ENCODE data around the gene TRMO. TPM values are rescaled to one million over a fixed set of nuclear protein-coding genes. Genes with fewer than 3 reads are reported as not detected.

Gene TRMO
- total RNA-seq, result 10 to 100 TPM; 16.7 to 30.9 (median 19.7) TPM

GRCh38 chr9:97921959-97922724 is at the start of gene TRMO:
Gene TRMO (minus strand): TSS chr9:97922500. CDS start chr9:97922493, 7 bp downstream.
- Histone ChIP-seq H3K4me1 (peaks cover 0 to 39% (median 7%) of the 10 kb centered on the region in 4 donors), H3K27me3 (peaks cover 0 to 4% of the 10 kb centered on the region in 2 donors), H3K4me3 (peak within 1 kb of the TSS; percentile 57 to 77 (median 66)), H3K36me3 (no peaks in the 10 kb centered on the region), H3K27ac (peak within 1 kb of the TSS; percentile 96 to 99 (median 97)), H3K9me3 (no peaks in the 10 kb centered on the region)
- peak; percentile 55 to 93 (median 83) for TF ChIP-seq CTCF (IDR thresholded peaks at IDR 0.05)
- peak; percentile 98 to 100 for TF ChIP-seq EP300 (IDR thresholded peaks at IDR 0.05)
- peak; percentile 88 to 90 for TF ChIP-seq POLR2A (IDR thresholded peaks at IDR 0.05)
- peak; percentile 97 to 99 for DNase-seq (ENCODE audit: low spot score in 2 of 2)
- WGBS, 2 donors, result 1% methylated on average over 21 to 53 of the region's 54 CpGs

GRCh38 chr9:97970165-97970564 is 47.9 kb upstream of the TRMO start:
- DNase-seq (ENCODE audit: low spot score in 2 of 2), result no peak
- Histone ChIP-seq H3K27me3 (peaks cover 0 to 18% of the 10 kb centered on the region in 2 donors), H3K27ac (no peak overlapping the region), H3K4me3 (no peak overlapping the region), H3K9me3 (peaks cover 0 to 2% (median 0%) of the 10 kb centered on the region in 4 donors), H3K4me1 (no peaks in the 10 kb centered on the region), H3K36me3 (no peaks in the 10 kb centered on the region)
- WGBS, 2 donors, result 39 to 44% methylated on average over 7 of the region's 7 CpGs
- TF ChIP-seq EP300 (IDR thresholded peaks at IDR 0.05), result no peak
- TF ChIP-seq POLR2A (IDR thresholded peaks at IDR 0.05), result no peak
- TF ChIP-seq CTCF (IDR thresholded peaks at IDR 0.05), result no peak

GRCh38 chr9:97969014-97969413 is 46.7 kb upstream of the TRMO start:
- 64 to 82% methylated on average over 2 of the region's 2 CpGs for WGBS, 2 donors
- H3K4me1 ChIP-seq, result no peaks in the 10 kb centered on the region
- TF ChIP-seq EP300 (IDR thresholded peaks at IDR 0.05) (no peak), CTCF (IDR thresholded peaks at IDR 0.05) (no peak), POLR2A (IDR thresholded peaks at IDR 0.05) (no peak)

GRCh38 chr9:97966493-97966892 is 44.2 kb upstream of the TRMO start:
- WGBS, 2 donors, result 13 to 26% methylated on average over 1 of the region's 1 CpG
- no peaks in the 10 kb centered on the region for H3K9me3 ChIP-seq
- H3K36me3 ChIP-seq, result no peaks in the 10 kb centered on the region
- H3K4me3 ChIP-seq, result no peak overlapping the region
- H3K4me1 ChIP-seq, result no peaks in the 10 kb centered on the region
- DNase-seq (ENCODE audit: low spot score in 2 of 2), result no peak
- TF ChIP-seq EP300 (IDR thresholded peaks at IDR 0.05), result no peak
- no peak for TF ChIP-seq CTCF (IDR thresholded peaks at IDR 0.05)
- no peak for TF ChIP-seq POLR2A (IDR thresholded peaks at IDR 0.05)
- peaks cover 0 to 18% of the 10 kb centered on the region in 2 donors for H3K27me3 ChIP-seq
- H3K27ac ChIP-seq, result no peak overlapping the region

More at GRCh38 chr9:97969014-97969413, 46.7 kb upstream of the TRMO start:
- H3K27ac ChIP-seq, result no peak overlapping the region
- no peak overlapping the region for H3K4me3 ChIP-seq
- H3K9me3 ChIP-seq, result no peaks in the 10 kb centered on the region
- peaks cover 0 to 18% of the 10 kb centered on the region in 2 donors for H3K27me3 ChIP-seq
- H3K36me3 ChIP-seq, result no peaks in the 10 kb centered on the region
- DNase-seq (ENCODE audit: low spot score in 2 of 2), result no peak

- H3K4me1 ChIP-seq, result no peaks in the 10 kb centered on the region
- no peaks in the 10 kb centered on the region for H3K36me3 ChIP-seq
- H3K4me3 ChIP-seq, result no peak overlapping the region
- no peak overlapping the region for H3K27ac ChIP-seq
- DNase-seq (ENCODE audit: low spot score in 2 of 2), result no peak
- no peak for TF ChIP-seq EP300 (IDR thresholded peaks at IDR 0.05)
- TF ChIP-seq POLR2A (IDR thresholded peaks at IDR 0.05), result no peak
- TF ChIP-seq CTCF (IDR thresholded peaks at IDR 0.05), result no peak
- no peaks in the 10 kb centered on the region for H3K9me3 ChIP-seq
- peaks cover 0 to 10% of the 10 kb centered on the region in 2 donors for H3K27me3 ChIP-seq
Observed at GRCh38 chr9:97964901-97965300, 42.6 kb upstream of the TRMO start.
